SK-N-SH treated with all-trans-retinoic acid at 6 μM for 48 hours (cell line): ENCODE results near the gene ATXN2L.
"Not testable (repeated sequence)": the region's sequence is repeated elsewhere in the genome, so short reads cannot be mapped to it uniquely, and the experiment has no call there.

Source experiments
- ATAC-seq: fragments of 200-7000 bp; cut with Tn5 transposase; 3 replicates; pipeline ENCODE4 v1.9.1; 2020; ENCODE audit warnings: mild to moderate bottlenecking, moderate library complexity
- ARNTL ChIP-seq: fragments of 450-650 bp; formaldehyde crosslinking; IDR thresholded peaks from 2 replicates; pipeline ENCODE4 v1.5.0; 2020; ENCODE audit warnings: low read depth, mild to moderate bottlenecking, moderate library complexity, borderline replicate concordance
- BACH2 ChIP-seq: fragments of 250-450 bp; sonication (Bioruptor Pico); IDR thresholded peaks from 2 replicates; pipeline ENCODE4 v1.9.0; 2021; ENCODE audit warnings: mild to moderate bottlenecking, borderline replicate concordance
- CREB5 ChIP-seq: fragments of 250-450 bp; sonication (Bioruptor Pico); IDR thresholded peaks from 2 replicates; pipeline ENCODE4 v1.5.1; 2020; ENCODE audit warnings: low read depth, mild to moderate bottlenecking, moderate library complexity
- CSDC2 ChIP-seq: fragments of 250-450 bp; sonication (Bioruptor Pico); IDR thresholded peaks from 2 replicates; pipeline ENCODE4 v1.5.0; 2020; ENCODE audit warnings: mild to moderate bottlenecking, moderate library complexity
- CSRNP3 ChIP-seq: fragments of 250-450 bp; sonication (Bioruptor Pico); IDR thresholded peaks from 2 replicates; pipeline ENCODE4 v1.5.1; 2021; ENCODE audit warnings: mild to moderate bottlenecking, moderate library complexity
- ESRRG ChIP-seq: fragments of 250-450 bp; sonication (Bioruptor Pico); IDR thresholded peaks from 2 replicates; pipeline ENCODE4 v1.6.1; 2021; ENCODE audit warnings: mild to moderate bottlenecking
- GLIS3 ChIP-seq: fragments of 250-450 bp; sonication (Bioruptor Pico); IDR thresholded peaks from 2 replicates; pipeline ENCODE4 v1.5.0; 2020; ENCODE audit warnings: mild to moderate bottlenecking, moderate library complexity
- OSR1 ChIP-seq: fragments of 250-450 bp; sonication (Bioruptor Pico); IDR thresholded peaks from 2 replicates; pipeline ENCODE4 v1.8.0; 2022; ENCODE audit warnings: moderate library complexity, mild to moderate bottlenecking, inconsistent platforms
- PATZ1 ChIP-seq: fragments of 250-450 bp; sonication (Bioruptor Pico); IDR thresholded peaks from 2 replicates; pipeline ENCODE4 v1.8.0; 2020; ENCODE audit warnings: mild to moderate bottlenecking, moderate library complexity, borderline replicate concordance
- POU6F1 ChIP-seq: fragments of 250-450 bp; sonication (Bioruptor Pico); IDR thresholded peaks from 2 replicates; pipeline ENCODE4 v1.8.0; 2021; ENCODE audit warnings: low read depth, mild to moderate bottlenecking, moderate library complexity, borderline replicate concordance
- PPARA ChIP-seq: fragments of 250-450 bp; sonication (Bioruptor Pico); IDR thresholded peaks from 2 replicates; pipeline ENCODE4 v1.5.0; 2020; ENCODE audit warnings: mild to moderate bottlenecking, borderline replicate concordance
- SNAI2 ChIP-seq: fragments of 250-450 bp; sonication (Bioruptor Pico); IDR thresholded peaks from 2 replicates; pipeline ENCODE4 v1.5.0; 2020; ENCODE audit warnings: mild to moderate bottlenecking, moderate library complexity
- TCF4 ChIP-seq: fragments of 250-450 bp; sonication (Bioruptor Pico); IDR thresholded peaks from 2 replicates; pipeline ENCODE4 v1.8.0; 2021; ENCODE audit warnings: mild to moderate bottlenecking, moderate library complexity, borderline replicate concordance
- TOX ChIP-seq: fragments of 250-450 bp; sonication (Bioruptor Pico); IDR thresholded peaks from 2 replicates; pipeline ENCODE4 v1.8.0; 2021; ENCODE audit warnings: mild to moderate bottlenecking, moderate library complexity, borderline replicate concordance
- TSHZ2 ChIP-seq: fragments of 250-450 bp; sonication (Bioruptor Pico); IDR thresholded peaks from 2 replicates; pipeline ENCODE4 v1.5.0; 2020; ENCODE audit warnings: mild to moderate bottlenecking, moderate library complexity
- ZC3H10 ChIP-seq: fragments of 250-450 bp; sonication (Bioruptor Pico); IDR thresholded peaks from 2 replicates; pipeline ENCODE4 v1.5.1; 2021; ENCODE audit warnings: mild to moderate bottlenecking, moderate library complexity
- ZFP3 ChIP-seq: fragments of 250-450 bp; sonication (Bioruptor Pico); IDR thresholded peaks from 2 replicates; pipeline ENCODE4 v1.5.0; 2020; ENCODE audit warnings: mild to moderate bottlenecking, moderate library complexity
- ZFP30 ChIP-seq: fragments of 450-650 bp; formaldehyde crosslinking; IDR thresholded peaks from 2 replicates; pipeline ENCODE4 v1.5.0; 2022; ENCODE audit warnings: mild to moderate bottlenecking, moderate library complexity
- ZNF565 ChIP-seq: fragments of 450-650 bp; formaldehyde crosslinking; conservative IDR thresholded peaks from 2 replicates; pipeline ENCODE4 v1.5.0; 2020; ENCODE audit warnings: low read depth, mild to moderate bottlenecking, moderate library complexity
- ZNF70 ChIP-seq: fragments of 450-650 bp; formaldehyde crosslinking; IDR thresholded peaks from 2 replicates; pipeline ENCODE4 v1.5.0; 2020; ENCODE audit warnings: mild to moderate bottlenecking, moderate library complexity
- ZNF8 ChIP-seq: fragments of 450-650 bp; formaldehyde crosslinking; IDR thresholded peaks from 2 replicates; pipeline ENCODE4 v1.5.0; 2020; ENCODE audit warnings: mild to moderate bottlenecking, moderate library complexity

Gene ATXN2L

GRCh38 chr16:28880589-28880915 is 57.8 kb downstream of the ATXN2L start:
- no peak for ATAC-seq
- no peak for TF ChIP-seq TOX (CRISPR knock-in tag)
- TF ChIP-seq POU6F1: no peak
- TF ChIP-seq ZFP3 (CRISPR knock-in tag): no peak
- TF ChIP-seq ZC3H10 (CRISPR knock-in tag): no peak
- TF ChIP-seq ZNF565 (CRISPR knock-in tag): no peak
- TF ChIP-seq TSHZ2 (CRISPR knock-in tag): no peak
- TF ChIP-seq ZNF8 (CRISPR knock-in tag): no peak
- no peak for TF ChIP-seq TCF4 (CRISPR knock-in tag)
- no peak for TF ChIP-seq PPARA (CRISPR knock-in tag)
- TF ChIP-seq ZNF70: no peak
- no peak for TF ChIP-seq ARNTL (CRISPR knock-in tag)
- no peak for TF ChIP-seq GLIS3 (CRISPR knock-in tag)
- no peak for TF ChIP-seq OSR1 (CRISPR knock-in tag)
- TF ChIP-seq CSDC2 (CRISPR knock-in tag): no peak
- no peak for TF ChIP-seq CREB5
- no peak for TF ChIP-seq SNAI2 (CRISPR knock-in tag)
- no peak for TF ChIP-seq BACH2 (CRISPR knock-in tag)
- TF ChIP-seq ESRRG (CRISPR knock-in tag): no peak
- TF ChIP-seq, all 23 proteins: peak for 0

GRCh38 chr16:28880955-28881354 is 58.2 kb downstream of the ATXN2L start:
- TF ChIP-seq OSR1 (CRISPR knock-in tag) (no peak), CSRNP3 (CRISPR knock-in tag) (no peak), ZC3H10 (CRISPR knock-in tag) (no peak), TOX (CRISPR knock-in tag) (no peak), CSDC2 (CRISPR knock-in tag) (no peak), ESRRG (CRISPR knock-in tag) (no peak)
- no peak for ATAC-seq

- ATAC-seq: not testable (repeated sequence)
Observed at GRCh38 chr16:28881565-28881964, 58.8 kb downstream of the ATXN2L start.

- ATAC-seq: no peak
- no peak for TF ChIP-seq ZFP30 (CRISPR knock-in tag)
- no peak for TF ChIP-seq BACH2 (CRISPR knock-in tag)
- no peak for TF ChIP-seq SNAI2 (CRISPR knock-in tag)
- TF ChIP-seq GLIS3 (CRISPR knock-in tag): no peak
- no peak for TF ChIP-seq CSDC2 (CRISPR knock-in tag)
- no peak for TF ChIP-seq TSHZ2 (CRISPR knock-in tag)
- TF ChIP-seq ZNF70: no peak
- no peak for TF ChIP-seq TOX (CRISPR knock-in tag)
- no peak for TF ChIP-seq ZC3H10 (CRISPR knock-in tag)
- no peak for TF ChIP-seq PATZ1
Observed at GRCh38 chr16:28882551-28883160, 59.9 kb downstream of the ATXN2L start.
